ENCODE data around the gene STAP2.

Gene STAP2, protein sequence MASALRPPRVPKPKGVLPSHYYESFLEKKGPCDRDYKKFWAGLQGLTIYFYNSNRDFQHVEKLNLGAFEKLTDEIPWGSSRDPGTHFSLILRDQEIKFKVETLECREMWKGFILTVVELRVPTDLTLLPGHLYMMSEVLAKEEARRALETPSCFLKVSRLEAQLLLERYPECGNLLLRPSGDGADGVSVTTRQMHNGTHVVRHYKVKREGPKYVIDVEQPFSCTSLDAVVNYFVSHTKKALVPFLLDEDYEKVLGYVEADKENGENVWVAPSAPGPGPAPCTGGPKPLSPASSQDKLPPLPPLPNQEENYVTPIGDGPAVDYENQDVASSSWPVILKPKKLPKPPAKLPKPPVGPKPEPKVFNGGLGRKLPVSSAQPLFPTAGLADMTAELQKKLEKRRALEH

DNA sequence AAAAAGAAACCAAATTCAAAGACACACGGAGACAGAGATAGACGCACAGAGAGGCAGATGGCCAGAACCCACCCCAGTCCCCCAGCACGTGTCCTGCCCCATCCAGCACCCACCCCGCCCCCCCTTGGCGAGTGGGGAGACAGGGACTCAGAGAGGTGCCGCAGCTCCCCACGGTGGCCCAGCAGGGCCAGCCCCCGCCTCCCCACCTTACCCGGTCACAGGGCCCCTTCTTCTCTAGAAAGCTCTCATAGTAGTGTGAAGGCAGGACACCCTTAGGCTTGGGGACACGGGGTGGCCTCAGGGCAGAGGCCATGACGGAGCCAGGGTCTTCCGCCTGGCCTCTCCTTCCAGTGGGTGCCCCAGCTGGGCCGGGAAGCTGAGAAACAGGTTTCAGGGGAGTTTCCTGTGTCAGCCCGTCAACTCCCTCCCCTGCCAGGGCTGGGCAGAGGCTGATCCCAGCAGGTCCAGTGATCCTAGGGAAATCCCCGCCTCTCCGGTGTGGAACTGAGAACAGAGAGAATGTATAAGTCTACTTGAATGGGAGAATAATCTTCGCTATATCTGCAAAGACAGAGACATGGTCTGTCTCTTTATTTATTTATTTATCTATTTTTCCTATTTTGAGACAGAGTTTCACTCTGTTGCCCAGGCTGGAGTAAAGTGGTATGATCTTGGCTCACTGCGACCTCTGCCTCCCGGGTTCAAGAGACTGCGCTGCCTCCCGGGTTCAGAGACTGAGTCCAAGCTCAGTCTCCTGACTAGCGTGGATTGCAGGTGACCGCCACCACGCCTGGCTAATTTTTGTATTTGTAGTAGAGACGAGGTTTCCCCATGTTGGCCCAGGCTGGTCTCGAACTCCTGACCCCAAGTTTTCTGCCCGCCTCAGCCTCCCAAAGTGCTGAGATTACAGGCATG is at the start of gene STAP2:
TSS of gene STAP2 (minus strand) at position 387 of the 915 bp plus-strand sequence. CDS start at position 313, 74 bp downstream.
- no peak for DNase-seq (ENCODE audit: low read depth, low spot score)

DNA sequence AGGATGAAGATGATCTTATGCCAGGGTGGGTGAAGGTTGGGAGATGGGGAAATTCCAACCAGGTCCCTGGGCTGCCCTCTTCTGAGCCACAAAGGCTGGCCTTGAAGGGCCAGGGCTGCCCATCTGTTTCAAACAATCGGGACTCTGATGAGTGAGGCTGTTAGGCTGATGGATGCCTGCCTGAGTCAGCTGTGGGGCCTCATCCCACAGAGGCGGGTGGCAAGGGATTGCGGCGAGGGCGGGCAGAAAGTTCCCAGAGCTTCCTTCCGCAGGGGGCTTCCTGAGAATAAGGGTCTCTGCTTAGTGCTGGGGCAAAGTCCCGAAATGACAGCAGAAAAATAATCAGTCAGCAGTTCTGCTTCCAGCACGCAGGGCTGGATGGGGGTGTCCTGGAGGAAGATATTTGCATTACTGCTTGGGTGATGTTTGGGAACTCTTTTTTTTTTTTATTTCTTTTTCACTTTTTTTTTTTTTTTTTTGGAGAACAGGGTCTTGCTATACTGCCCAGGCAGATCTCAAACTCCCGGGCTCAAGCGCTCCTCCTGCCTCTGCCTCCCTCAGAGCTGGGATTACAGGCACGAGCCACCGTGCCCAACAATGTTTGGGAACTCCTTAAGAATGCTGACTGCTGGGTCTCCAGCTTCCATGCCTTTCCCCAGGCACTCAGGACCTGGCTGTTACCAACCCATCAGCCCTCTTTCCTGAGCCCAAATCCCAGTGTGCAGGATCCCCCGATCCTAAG is 47.6 kb upstream of the STAP2 start:
- DNase-seq (ENCODE audit: low read depth, low spot score): no peak

DNA sequence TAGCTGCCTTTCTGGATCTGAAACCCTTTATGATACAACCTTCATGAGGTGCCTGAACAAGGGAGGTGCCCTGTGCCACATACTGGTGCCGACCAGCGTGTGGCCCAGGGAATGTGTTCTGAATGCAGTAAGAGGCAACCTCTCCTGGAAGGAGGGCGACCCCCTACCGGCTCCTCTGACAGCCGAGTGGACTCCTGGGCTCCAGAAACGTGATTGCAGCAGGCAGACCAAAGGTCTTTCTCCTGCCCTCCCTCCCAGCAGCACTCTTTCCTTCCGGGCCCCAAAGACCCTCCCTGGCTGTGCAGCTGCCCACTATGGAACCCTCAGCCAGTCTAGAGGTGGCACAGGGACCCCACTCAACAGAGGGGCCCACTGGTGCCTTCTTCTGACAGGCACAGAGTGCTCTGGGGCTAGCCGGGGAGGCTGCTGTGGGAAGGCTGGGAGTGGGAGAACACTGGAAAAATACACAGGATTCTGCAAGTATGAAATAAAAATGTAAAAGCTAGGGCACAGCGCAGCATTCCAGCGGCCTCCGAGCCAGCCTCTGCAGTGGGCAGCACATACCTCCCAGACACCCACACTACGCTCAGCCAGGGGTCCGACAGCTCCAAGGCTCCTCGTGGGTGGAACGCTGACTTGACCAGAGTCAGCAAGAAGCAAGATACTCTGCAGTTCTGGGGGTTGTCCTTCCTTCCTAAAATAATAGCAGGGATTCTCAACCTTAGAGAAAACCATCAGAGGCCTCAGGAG is 46.8 kb upstream of the STAP2 start:
- DNase-seq (ENCODE audit: low read depth, low spot score): no peak

DNA sequence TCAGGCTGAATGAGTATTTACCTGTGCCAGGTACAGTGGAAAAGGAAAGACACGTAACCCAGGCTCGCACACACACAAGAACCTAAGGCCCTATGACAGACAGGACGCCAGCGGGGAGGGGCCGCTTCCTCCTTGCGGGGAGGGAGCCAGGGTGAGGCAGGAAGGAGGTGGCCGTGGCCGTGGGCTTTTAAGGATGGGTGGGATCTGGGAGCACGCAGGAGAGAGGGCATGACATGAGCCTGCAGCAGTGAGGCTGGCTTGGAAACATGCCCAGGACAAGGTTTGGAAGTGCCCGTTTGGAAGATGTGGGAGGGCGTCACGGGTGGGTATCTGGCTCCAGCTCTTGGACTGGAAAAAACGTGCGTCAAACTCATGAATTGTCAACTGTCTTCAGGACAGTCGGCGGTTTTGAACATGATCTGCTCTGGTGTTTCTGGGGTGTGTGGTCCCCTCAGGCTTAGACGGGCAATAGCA is 41.7 kb upstream of the STAP2 start:
- no peak for DNase-seq (ENCODE audit: low read depth, low spot score)

DNA sequence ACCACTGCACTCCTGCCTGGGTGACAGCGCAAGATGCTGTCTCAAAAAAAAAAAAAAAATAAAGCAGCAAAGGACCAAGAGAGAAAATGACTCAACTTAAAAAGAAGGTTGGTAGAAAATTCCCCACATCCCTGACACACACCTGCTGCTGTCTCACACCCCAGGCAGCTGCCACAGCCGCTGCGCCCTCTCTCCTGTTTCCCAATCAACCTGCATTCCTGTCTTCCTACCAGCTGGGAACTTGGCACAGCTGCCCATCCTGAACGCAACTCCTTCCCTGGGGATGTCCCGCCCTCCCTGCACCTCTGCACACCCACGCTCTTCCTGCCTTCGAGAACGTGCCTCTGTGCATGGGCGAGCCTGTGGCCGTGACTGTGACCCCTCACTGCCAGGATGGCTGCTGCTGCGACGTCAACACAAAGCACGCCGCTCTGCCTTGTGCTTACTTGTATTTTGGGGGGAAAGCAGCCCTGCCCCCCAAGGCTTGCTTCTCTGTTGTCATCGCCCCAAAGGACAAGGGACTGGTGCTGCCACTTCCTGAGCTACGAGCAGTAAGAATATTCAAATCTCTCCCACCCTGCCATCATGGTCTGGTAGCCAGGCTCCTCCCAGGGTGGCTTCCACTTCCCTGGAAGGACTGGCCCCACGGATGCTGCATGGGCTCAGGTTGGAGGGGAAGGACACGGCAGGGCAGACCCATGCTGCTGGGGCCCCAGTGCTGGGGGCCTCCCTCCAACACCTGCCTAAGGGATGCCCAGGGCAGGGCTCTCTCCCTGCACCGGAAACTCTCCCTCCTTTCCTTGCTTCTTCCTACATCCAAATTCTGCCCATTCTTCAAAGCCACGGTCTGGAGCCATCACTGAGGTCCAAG is 41.0 kb upstream of the STAP2 start:
- no peak for DNase-seq (ENCODE audit: low read depth, low spot score)

DNA sequence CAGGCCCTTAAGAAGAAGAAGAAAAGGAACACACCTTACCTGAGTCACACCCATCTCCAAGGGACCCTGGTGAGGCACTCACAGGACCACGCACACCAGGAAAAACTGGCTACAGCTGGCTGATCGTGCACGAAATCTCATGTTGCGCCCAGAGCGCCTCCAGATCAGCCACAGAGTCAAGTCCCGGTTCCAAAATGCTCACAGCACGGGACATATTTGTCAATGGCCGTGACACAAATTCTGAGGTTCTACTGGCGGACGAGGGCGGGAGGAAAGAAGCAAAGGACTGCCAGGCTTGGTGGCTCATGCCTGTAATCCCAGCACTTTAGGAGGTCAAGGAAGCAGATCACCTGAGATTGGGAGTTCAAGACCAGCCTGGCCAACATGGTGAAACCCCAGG is 40.3 kb upstream of the STAP2 start:
- DNase-seq (ENCODE audit: low read depth, low spot score): no peak

DNA sequence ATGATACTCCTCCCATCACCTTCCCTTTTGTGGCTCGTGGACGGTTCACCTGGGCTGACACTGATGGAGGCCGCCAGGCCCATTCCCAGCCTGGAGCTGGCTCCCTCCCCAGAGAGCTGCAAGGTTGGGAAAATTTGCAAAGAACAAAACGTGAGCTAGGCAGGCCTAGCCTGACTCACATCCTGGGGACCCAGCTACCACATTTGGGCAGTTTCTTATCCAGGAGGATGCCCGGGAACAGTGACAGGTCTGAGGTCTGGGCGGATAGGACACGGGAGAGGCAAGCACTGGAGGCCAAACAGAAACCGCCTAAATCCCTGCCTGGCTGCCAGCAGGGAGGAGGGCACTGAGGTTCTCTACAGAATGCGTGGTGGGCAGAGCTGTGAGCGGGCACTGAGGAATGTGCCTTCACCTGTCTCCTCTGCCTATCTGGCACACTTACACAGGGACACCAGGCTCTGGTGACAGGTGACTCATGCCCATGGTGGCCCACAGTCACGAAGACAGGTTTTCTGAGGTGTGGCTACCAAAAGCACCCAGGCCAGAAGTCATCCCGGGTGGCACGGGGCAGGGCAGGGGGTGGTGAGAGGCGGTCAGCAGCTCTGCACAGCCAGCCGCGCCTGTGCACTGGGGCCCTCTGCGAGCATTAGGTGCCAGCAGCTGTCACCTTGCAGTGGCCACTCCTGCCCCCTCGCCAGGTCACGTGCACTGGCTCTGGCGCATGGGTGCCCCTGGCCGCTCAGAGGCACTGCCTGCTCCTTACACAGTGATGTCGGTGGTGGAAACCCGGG is 38.6 kb upstream of the STAP2 start:
- no peak for DNase-seq (ENCODE audit: low read depth, low spot score)

DNA sequence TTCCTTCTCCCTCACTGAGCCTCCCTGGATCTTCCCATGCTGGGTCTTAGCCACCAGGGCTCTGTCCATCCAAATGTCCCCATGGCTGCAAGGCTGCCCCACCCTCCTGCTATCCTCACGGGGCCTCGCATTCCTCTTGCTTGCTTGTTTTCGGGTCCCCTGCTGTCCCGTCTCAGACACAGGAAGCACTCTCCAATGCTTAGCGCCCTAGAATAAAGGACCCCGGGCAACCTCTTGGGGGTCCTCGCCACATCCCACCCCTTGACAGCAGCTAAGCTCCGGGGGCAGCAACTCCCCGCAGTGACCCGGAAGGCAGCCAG is 38.0 kb upstream of the STAP2 start:
- DNase-seq (ENCODE audit: low read depth, low spot score): no peak

DNA sequence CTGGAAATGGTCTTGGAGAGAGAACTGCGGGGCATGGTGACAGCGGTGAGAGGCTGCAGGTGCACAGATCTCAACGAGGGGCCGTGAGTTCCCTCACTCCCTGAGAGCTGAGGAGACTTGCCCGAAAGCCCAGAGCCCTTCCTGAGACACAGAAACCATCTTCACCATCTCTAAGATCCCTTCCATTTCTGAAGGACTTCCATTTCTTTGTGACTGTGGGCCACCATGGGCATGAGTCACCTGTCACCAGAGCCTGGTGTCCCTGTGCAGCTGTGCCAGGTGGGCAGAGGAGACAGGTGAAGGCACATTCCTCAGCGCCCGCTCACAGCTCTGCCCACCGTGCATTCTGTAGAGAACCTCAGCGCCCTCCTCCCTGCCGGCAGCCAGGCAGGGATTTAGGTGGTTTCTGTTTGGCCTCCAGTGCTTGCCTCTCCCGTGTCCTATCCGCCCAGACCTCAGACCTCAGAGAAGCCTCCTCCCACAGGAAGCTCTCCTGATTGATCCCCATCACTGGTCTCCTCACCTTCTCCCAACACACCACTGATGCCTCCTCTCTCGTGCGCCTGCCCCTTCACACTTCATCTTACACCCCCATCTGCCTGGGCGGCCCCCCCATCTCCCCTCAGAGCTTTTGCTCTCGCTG is 37.5 kb upstream of the STAP2 start:
- DNase-seq (ENCODE audit: low read depth, low spot score): no peak

DNA sequence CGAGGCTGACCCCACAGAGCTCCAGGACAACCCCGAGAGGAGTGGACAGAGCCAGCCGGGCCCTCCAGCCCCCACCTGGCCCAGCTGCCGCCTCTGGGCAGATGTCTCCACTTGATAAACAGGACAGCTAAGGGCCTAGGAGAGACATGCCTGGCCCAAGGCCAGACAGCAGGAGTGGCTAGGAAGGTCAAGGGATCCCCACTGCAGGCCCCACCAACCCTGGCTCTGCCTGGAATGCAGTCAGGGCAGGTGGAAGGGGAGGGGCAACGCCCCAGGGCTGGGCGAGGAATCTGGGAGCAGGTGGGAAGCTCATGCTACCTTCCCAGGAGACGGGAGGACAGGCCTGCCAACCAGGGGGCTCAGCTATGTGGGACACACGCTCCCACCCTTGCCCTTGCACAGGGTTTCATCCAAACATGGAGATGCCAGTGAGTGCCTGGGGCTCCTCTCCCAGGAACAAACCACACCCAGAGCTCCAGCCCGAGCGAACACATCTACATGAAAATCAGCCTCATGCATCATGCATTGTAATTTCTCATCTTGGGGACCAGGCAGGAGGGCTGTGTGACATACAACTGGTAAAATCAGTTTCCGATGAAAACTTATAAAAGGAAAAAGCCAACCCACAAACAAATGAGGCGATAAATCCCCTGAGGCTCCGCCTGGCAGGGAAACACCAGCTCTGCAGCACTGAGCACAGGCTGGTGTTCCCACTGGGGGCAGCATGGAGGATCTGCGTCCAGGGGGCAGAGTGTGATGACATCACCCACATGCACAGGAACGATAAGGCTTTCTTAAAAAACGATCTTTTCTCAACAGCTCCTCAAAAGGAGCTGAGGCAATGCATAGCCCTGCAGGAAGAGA is 36.8 kb upstream of the STAP2 start:
- no peak for DNase-seq (ENCODE audit: low read depth, low spot score)

DNA sequence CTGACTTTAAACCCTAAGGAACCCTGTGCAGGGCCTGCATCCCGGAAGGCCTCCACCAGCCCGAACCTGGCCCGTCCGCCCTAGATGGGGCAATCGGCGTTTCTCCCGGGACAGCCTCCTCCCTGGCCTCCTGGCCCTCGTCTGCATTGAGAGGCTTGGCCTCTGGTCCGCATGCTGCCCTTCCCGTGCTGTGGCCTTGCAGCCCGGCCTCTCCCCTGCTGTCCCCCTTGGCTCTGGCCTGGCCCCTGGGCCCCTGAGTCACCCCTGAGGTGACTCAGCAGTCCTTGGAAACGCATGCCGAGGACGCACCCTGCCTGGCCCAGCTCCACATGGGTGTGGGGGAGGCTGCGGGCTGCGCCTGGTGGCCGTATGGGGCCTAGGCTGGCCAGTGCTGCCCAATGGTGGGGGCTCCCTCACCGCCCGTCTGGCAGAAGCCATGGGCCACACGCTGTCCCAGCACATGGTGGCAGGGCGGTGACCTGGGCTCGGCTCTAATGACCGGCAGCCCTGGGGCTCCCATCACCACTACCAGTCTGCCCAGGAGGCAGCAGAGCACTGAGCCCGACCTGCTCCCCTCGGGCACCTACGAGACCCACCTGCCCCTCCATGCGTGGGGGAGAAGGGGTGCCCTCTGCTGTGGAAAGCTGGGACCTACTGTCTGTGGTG is 36.0 kb upstream of the STAP2 start:
- no peak for DNase-seq (ENCODE audit: low read depth, low spot score)

DNA sequence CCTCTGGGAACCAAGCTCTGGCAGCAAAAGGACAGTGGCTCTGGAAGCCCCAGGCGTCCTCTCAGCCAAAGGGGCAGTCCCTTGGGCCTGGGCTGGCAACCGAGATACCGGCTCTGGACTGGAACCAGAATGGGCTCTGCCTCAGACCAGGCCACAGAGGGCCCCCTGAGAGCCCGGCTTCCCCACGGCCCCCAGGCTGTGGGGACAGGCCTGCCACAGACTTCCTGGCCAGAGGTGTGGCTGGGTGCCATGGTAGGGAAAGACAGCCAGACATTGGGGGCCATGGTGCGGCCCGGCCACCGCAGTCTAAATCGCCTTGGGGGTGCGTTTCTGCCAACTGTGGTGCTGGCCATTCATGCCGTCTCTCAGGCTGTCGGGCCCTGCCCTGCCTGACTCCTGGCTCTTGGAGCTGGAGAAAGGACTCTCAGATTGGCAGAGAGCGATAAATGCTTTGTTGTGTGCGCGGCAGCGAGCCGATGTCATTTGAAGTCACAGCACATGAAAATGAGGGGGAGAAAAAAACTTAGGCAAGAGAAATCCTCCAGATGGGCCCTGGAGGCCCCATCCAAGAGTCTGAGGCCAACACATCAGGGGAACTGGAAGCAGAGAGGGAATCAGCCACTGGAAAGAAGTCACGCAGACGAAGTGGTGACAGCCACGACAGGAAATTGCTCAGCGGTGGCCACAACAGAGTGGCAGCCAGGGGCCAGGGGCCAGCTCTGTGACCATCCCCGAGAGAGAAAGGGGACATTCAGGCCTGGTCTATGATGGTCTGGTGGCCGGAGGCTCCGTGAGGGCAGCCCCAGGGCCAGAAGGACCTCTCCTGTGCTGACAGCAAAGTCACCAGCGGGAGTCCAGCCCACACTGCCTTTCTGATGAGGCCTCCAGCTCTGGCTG is 35.2 kb upstream of the STAP2 start:
- no peak for DNase-seq (ENCODE audit: low read depth, low spot score)

DNA sequence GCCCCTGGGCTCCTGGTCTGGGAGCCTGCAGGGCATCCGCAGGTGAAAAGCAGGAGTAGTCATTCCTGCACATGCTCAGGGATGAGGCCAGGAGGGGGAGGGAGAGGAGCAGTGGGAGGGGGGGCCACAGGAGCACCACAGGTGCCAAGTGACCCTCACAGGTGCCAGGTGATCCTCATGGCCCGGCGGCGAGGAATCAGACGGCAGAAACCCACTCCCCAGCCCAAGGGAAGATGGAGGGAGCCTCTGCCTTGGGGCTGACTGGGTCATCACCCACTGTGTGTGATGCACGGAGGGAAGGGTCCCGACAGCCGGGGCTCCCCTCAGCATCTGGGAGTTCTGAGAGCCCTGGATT is 34.4 kb upstream of the STAP2 start:
- DNase-seq (ENCODE audit: low read depth, low spot score): no peak

DNA sequence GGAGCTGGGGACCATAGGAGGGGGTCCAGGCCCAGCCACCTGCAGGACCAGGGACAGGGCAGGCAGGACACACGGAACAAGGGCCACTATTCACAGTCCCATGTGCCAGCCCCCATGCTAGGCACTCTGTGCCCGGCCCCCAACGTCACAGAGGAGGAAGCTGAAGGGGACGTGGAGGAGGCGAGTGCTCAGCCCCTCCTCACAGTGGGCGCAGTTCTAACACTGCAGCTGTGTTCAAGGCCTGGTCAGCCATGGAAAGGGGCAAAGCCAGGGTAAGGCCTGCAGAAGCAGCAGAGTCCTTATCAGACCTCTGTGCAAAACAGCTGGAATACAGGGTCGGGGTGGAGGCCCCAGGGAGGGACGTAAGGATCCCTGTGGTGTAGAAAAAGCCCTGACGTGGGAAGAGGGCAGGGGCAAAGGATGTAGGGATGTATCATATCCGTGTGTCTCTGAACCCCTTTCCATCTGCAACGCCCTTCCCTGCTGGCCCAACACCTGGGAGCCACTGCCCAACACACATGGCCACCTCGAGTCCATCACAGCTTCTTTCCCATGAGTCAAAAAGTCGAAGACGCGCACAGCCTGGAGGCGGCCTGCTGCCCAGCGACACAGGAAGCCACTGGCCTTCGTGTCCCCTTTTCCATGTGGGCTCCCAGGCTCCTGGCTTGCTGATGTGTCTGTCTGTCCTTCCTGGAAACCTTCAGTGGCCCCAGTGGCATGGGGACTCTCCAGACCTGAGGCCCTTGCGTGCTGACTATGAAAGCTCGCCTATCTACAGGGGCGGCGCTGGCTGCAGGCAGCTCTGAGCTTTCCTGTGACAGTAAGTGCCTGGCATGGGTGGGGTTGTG is 33.8 kb upstream of the STAP2 start:
- no peak for DNase-seq (ENCODE audit: low read depth, low spot score)

Data from activated naive CD8-positive, alpha-beta T cell treated with anti-CD3 and anti-CD28 coated beads, Interleukin-2, amount 50 U/mL, for 16 hours (primary cell).